Activated T-cell treated with anti-CD3 and anti-CD28 coated beads for 48 hours (primary cell): ENCODE measurements around the gene LCORL.
"Not testable (repeated sequence)": the region's sequence is repeated elsewhere in the genome, so short reads cannot be mapped to it uniquely, and the experiment has no call there.

ENCODE experiments used
- DNase-seq: peaks from one replicate; pipeline ENCODE4 v3.0.0-alpha.2; 2020; ENCODE audit warnings: low read depth

LCORL gene

DNA sequence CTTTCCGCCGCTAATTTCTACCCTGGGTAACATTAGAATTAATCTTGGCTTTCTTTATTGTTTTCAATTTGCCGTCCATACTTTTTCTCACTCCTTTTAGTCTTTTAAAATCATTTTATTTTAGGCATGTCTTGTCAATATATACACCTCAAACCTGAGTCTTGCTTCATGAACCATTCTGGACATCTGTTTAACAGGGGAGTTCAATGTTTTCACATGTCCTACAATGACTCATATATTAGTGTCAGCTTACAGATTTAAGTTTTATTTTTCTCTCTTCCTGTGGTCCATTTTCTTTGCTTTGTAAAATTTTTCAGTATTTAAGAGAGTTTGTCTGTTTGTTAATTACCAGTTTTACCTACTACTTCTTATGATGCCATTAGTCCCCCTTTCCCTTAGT is 89.5 kb downstream of the LCORL start:
- no peak for DNase-seq

GRCh38 chr4:17930256-17930655 is 91.3 kb downstream of the LCORL start:
- DNase-seq = no peak

GRCh38 chr4:17924189-17924588 is 97.4 kb downstream of the LCORL start:
- DNase-seq = no peak

DNA sequence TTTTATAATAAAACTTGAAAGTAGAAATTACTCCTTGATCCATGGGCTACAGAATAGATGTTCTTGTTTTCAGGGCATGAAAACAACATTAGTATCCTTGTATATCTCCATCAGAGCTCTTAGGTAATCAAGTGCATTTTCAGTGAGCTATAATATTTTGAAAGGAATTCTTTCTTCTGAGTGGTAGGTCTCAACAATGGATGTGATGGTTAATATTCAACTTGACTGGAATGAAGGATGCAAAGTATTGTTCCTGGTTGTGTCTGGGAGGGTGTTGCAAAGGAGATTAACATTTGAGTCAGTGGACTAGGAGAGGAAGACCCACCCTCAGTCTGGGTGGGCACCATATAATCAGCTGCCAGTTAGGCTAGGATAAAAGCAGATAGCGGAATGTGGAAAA is 100.1 kb downstream of the LCORL start:
- DNase-seq = no peak

- no peak for DNase-seq
Observed at GRCh38 chr4:17920681-17921080, 100.9 kb downstream of the LCORL start.

- no peak for DNase-seq
Observed at GRCh38 chr4:17915439-17915838, 106.1 kb downstream of the LCORL start.

DNA sequence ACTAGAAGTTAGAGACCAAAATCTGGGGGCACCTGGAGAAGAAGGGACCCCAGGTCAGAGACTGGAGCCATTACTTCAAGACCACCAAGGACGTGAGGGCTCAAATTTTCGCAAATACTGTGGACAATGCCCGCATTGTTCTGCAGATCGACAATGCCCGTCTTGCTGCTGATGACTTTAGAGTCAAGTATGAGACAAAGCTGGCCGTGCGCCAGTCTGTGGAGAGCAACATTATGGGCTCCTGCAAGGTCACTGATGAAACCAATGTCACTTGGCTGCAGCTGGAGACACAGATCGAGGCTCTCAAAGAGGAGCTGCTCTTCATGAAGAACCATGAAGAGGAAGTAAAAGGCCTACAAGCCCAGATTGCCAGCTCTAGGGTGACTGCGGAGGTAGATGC is 109.5 kb downstream of the LCORL start:
- no peak for DNase-seq

GRCh38 chr4:17911608-17912007 is 109.9 kb downstream of the LCORL start:
- no peak for DNase-seq

GRCh38 chr4:17898553-17899055 is 123.0 kb downstream of the LCORL start:
- no peak for DNase-seq

DNA sequence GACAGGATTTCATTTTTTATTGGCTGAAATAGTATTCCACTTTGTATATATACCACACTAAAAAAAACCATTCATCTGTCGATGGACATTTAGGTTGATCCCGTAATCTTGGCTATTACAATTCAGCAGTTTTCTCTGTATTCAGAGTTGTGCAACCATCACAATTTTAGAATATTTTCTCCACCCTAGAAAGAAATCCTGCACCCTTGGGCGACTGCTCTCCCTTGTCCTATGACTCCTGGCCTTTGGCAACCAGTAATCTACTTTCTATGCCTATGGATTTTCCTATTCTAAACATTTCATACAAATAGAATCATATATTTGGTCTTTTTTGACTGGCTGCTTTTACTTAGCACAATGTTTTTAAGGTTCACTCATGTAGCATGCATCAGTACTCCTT is 126.1 kb downstream of the LCORL start:
- DNase-seq = no peak

DNA sequence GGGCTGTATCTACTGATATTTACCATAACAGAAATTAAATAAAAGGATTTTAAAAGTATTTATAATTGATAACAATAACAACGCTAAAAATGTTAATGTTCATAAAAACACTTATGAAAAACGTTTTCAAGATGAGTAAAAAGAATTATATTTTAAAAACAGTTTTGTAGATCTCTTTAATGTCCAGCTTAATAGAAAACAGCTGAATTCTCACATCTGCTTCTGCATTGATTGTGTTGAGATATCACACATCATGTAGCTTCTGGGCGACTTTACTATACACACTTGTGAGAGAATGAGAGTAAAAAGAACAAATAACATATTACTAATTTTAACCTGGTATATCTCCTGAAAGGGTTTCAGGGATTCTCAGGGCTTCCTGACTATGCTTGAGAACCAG is 127.1 kb downstream of the LCORL start:
- DNase-seq = no peak

DNA sequence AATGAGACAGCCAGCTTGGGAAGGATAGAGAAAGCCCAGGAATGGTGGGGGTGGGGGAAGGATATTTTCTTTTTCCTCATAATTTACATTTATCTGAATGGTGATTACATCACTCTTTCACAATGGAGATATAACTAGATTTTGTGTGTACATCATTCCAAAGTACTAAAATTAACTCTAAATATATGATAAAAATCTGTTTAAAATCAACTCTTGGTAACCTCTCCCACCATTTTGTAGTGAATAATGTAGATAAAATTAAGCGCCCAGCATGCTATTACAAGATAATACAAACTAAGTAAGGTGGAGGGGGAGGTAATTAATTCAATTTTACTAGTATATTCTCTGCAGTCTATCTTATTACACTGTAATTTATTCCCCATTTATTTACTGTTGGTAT is 131.9 kb downstream of the LCORL start:
- no peak for DNase-seq

GRCh38 chr4:17884511-17884910 is 137.0 kb downstream of the LCORL start:
- no peak for DNase-seq

GRCh38 chr4:17884063-17884462 is 137.5 kb downstream of the LCORL start:
- no peak for DNase-seq

- DNase-seq = no peak
Observed at GRCh38 chr4:17877661-17878060, 143.9 kb downstream of the LCORL start.

- DNase-seq = no peak
Observed at GRCh38 chr4:17876943-17877342, 144.6 kb downstream of the LCORL start.

- DNase-seq = no peak
Observed at GRCh38 chr4:17875402-17876070, 146.0 kb downstream of the LCORL start.

DNA sequence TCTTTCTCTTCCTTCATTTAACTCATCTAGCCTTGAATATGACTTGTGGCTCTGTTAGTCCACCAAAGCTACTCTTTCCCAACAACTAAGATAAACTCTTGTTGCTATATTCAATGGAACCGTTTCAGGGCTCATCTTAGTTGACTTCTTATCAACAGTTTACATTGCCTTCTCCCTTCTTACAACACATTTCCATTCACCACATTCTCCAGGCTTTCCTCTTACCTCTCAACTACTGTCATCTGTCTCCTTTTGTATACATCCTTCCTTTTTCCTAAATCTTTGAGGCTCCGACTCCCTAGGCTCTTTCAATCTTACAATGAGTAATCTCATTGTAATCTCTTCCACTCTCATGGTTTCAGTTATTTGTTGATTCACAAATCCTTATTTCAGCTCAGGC is 152.2 kb downstream of the LCORL start:
- no peak for DNase-seq

DNA sequence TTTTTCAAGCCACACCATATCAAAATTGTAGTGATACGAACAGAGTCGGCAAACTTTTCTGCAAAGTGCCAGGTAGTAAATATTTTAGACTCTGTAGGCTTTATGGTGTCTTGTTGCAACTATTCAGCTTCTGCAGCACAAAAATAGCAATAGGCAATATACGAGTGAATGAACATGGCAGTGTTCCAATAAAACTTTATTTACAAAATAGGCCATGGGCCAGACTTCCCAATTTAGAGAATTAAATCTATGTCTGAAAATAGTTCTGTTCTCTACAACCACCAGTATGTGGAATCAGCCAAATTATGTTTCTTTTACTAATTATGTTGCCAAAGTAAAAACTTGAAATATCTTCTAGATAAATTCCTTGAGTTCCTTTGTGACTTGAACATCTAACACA is 154.3 kb downstream of the LCORL start:
- no peak for DNase-seq

GRCh38 chr4:17866810-17867209 is 154.7 kb downstream of the LCORL start:
- no peak for DNase-seq

DNA sequence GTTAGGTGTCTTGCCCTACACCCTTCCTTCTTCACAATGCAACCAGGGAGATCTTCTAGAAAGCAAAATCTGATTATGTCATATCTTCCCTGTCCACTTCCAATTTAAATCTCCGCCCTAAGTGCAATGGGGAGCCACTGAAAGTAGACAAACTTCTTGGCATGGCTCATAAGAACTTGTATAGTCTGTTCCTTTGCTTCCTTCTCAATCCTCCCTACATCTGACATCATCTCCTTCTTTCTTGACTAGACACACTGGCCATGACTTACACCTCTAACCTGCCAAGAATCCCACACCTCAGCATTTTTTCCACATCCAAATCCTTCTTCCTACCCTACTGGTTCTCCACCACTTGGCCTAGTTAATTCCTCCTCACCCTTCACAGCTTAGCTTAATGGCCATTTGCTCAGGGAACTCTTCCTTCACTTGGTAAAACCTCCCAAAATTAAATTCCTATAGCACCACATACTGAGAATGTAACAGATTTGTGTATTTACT is 155.6 kb downstream of the LCORL start:
- no peak for DNase-seq

- DNase-seq = not testable (repeated sequence)
Observed at GRCh38 chr4:17861906-17862305, 159.6 kb downstream of the LCORL start.

DNA sequence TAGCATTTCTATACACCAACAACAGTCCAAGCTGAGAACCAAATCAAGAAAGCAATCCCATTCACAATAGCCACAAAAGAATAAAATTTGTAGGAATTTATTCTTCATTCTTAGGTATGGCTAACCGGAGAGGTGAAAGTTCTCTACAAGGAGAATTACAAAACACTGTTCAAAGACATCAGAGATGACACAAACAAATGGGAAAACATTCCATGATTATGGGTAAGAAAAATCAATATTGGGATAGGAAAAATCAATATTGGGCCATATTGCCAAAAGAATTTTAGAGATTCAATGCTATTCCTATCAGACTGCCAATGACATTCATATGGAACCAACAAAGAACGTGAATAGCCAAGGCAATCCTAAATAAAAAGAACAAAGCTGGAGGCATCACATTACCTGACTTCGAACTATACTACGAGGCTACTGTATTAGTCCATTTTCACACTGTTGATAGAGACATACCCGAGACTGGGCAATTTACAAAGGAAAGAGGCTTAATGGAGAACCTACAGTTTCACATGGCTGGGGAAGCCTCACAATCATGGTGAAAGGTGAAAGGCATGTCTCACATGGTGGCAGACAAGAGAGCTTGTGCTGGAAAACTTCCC is 161.7 kb downstream of the LCORL start:
- DNase-seq = no peak

DNA sequence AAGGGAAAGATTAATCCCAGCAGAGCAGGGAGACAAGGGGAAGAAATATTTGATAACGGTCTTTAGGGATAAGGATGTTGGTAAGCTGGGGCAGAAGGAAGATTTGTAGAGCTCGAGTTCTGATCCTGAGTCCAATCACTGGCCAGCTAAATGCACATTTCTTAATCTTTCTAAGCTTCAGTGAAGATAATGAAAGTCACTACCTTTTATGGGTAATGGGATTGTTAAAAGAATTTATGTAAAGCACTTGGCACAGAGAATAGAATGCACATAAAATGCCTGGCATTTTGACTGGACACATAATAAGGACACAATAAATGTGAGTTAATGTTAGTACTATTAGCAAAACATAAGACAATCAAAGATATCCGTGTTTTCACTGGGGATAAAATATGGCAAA is 167.5 kb downstream of the LCORL start:
- DNase-seq = no peak
